Measurements from ENCODE around the gene THRB.

The THRB gene

DNA sequence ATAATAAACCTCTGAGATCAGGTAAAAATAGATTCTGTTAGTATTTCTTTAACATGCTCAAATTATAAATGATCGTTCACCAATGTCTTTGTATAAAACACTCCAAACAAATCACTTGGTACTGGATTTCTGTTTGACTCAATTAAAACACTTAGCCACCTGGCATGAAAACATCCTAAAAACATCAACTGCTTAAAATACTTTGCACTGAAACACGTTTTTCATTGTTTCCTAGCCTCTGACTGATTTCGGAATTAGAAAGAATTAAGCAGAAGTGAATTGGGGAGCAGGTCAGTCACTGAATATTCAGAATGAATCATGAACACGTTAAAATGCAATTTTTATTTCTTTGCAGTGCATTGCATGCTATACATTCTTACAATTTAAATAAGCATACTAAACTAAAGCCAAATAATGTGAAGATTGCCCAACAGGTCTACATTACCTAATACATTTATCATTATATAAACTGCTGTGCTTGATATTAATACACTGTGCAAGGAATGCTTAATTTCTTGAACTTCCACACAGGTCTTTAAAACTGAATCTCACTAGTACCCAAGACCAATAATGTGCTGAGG lies 1.6 kb downstream of the THRB start:
- in situ Hi-C loops (cut with HindIII; ENCODE audit: low sequenced_read_pairs): no loop called here

DNA sequence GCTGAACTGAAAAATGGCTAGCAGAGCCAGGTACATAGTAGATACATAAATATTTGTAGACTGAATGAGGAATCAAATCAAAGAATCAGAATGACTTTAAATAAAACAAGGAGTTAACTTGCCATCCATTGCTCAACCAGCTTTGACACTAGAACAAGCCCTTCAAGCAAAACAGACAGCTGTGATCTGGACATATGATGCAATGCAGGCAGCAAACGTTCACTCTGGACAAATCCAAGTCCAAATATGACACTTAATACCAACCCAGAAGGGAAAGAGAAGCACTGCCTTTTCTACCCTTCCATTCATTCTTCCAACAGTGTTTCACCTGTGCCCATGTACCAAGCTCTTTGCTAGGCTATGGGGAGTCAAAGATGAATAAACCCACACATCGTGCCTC lies 4.5 kb downstream of the THRB start:
- in situ Hi-C loops (cut with HindIII; ENCODE audit: low sequenced_read_pairs): no loop called here

GRCh38 chr3:24487325-24488262 lies 7.1 kb downstream of the THRB start:
- in situ Hi-C loops (cut with HindIII; ENCODE audit: low sequenced_read_pairs): no loop called here

DNA sequence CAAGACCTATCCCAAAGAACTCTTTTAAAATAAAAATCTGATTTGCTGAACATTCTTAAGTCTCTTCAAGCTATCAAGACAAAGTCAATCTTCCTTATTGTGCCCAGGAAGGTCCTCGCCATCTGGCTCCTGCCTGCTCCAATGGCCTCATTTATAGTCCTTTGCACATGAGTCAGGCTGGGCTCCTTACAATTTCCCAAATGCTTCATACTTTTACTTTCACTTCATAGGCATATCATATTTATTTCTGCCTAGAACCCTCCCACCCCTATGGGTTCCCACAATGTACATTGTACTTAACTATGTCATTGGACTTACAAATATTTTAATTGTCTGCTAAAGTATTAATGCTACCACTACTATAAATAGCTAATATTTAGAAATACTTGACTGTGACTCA lies 9.1 kb downstream of the THRB start:
- in situ Hi-C loops (cut with HindIII; ENCODE audit: low sequenced_read_pairs): no loop called here

GRCh38 chr3:24483873-24484272 lies 10.8 kb downstream of the THRB start:
- in situ Hi-C loops (cut with HindIII; ENCODE audit: low sequenced_read_pairs): no loop called here

GRCh38 chr3:24482096-24482705 lies 12.4 kb downstream of the THRB start:
- in situ Hi-C loops (cut with HindIII; ENCODE audit: low sequenced_read_pairs): no loop called here

DNA sequence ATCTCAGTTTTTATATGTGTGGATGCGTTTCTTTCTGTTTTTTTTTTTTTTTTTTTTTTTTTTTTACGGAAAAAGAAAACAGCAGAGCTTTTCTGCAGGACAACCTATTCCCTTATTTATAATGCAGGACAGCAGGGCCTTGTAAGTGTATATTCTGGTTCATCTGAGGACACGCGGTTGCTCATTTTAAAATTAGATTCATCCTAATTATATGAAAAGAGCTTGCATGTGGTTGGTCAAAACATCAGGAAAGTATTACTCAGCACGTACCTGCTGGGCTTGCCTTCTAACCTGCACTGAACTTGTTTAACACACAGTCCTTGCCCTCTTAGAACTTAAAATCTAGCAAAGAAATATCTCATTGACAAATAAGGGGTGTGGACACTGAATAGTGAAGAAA lies 13.5 kb downstream of the THRB start:
- in situ Hi-C loops (cut with HindIII; ENCODE audit: low sequenced_read_pairs): no loop called here

GRCh38 chr3:24480497-24480896 lies 14.2 kb downstream of the THRB start:
- in situ Hi-C loops (cut with HindIII; ENCODE audit: low sequenced_read_pairs): no loop called here

DNA sequence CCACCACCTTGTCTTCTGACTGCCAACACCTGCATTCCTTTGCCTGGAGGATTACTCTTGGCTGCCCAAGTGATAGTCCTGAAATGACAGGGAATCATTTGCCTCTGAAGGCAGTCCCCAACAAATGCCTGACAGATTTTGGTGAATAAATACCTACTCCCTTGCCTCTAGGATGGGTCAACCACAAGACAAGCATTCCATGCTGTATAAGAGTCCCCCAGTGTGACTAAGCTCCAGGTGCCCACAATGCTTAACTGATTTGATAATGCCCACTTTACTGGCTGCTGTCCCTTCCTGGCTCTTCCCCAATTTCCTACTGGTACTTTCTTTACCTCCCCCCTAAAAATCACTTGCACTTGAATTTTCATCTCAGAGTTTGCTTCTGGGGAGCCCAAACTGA lies 14.8 kb downstream of the THRB start:
- in situ Hi-C loops (cut with HindIII; ENCODE audit: low sequenced_read_pairs): no loop called here

GRCh38 chr3:24476871-24477656 lies 17.6 kb downstream of the THRB start:
- in situ Hi-C loops (cut with HindIII; ENCODE audit: low sequenced_read_pairs): no loop called here

DNA sequence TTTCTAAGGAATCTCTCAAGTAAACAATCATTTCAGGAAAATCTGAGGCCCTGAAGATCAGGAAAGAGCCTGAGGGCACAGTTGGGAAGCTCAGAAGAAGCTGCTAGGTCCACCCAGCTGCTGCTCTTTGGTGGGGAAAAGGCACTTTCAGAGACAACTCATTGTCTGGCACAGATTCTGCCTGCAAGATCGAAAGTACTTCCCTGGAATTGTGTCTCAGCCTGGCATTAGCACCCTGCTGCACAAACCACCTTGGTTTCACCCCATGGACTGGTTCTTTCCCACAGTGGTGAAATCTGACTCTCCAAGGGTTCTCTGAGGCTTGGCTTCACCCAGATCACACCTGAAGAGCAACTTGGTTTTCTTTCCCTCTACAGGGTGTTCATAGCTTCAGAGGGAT lies 18.7 kb downstream of the THRB start:
- in situ Hi-C loops (cut with HindIII; ENCODE audit: low sequenced_read_pairs): no loop called here

DNA sequence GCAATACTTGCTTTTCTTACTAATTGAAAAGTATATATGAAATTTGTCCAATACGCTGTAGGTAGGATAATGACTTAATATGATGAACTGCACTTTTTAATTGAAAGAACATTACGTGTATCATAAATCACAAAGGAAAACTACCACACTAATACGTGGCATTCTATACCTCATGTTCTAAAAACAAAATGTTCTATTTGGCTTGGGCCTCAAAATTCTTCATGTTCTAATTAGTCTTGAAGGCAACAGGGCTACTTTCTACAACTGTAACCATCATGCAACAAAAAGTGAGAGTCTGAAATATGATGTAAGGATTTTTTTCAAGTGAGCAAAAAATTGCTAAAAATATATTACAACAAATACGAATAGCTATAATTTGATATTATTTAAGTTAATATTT lies 19.8 kb downstream of the THRB start:
- in situ Hi-C loops (cut with HindIII; ENCODE audit: low sequenced_read_pairs): no loop called here

DNA sequence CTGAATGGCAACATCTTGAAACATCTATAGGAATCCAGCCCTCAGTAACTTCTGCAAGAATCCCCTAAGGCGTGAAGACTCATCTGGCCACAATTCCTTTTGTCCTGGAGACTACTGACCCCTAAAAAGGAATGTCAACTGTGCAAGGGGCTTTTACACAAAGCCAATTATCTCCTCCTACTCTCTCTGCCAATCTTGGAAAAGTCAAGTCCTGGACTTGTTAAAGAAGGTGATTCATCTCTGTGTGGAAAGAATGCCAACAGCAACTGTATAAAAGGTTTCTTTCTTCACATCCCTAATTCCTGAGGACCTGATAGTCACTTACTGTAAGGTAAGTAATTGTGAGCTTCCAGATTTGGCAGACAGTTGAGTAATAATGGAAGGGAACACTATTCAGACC lies 22.3 kb downstream of the THRB start:
- in situ Hi-C loops (cut with HindIII; ENCODE audit: low sequenced_read_pairs): no loop called here

GRCh38 chr3:24471486-24471885 lies 23.2 kb downstream of the THRB start:
- in situ Hi-C loops (cut with HindIII; ENCODE audit: low sequenced_read_pairs): no loop called here

DNA sequence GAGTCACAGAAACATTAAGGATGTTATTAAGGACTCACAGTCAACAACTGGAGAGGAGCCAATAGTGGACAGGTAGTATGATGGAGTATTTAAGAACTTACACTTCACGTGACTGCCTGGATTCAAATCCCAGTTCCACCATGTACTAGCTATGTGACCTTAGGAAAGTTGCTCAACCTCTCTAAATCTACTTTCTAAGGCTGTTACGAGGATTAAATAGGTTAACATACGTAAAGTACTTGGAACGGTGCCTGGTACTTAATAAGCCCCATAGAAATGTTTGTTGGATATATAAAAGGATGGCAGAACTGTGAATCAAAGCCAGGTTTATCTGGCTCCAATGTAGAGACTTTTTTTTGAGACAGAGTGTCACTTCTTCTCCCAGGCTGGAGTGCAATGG lies 24.4 kb downstream of the THRB start:
- in situ Hi-C loops (cut with HindIII; ENCODE audit: low sequenced_read_pairs): no loop called here

DNA sequence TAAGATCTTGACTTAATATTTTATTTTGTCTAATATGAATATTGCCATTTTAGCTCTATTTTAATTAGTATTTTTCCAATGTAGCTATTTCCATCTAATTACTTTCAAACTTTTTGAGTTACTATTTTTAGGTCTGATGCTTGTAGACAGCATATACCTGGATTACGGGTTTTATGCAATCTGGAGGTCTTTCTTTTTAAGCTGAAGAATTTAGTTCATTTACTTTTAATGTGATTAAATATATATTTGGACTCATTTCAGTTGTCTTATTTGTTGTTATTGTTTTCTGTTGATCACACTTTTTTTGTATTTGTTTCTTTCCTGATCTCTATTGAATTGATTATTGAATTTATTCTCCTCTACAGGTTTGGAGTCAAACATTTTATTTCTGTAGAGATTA lies 30.3 kb downstream of the THRB start:
- in situ Hi-C loops (cut with HindIII; ENCODE audit: low sequenced_read_pairs): no loop called here

DNA sequence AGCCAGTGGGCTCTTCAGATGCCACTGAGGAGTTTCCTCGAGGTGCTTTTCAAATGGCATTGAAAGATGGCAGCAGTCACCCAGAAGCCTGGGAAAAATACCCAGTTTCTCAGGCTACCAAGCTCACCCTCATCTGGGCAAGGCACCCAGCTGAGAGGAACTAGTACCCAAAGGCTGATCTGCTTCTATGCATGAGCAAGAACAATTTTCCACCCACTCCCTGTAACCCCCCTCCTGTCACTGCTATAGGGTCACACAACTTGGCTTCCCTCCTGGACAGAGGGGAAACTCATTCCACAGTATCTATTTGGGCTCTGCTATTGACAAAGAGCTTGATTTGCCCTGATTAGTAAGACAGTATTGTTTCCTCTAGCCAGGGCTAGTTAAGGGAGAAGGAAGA lies 31.9 kb downstream of the THRB start:
- in situ Hi-C loops (cut with HindIII; ENCODE audit: low sequenced_read_pairs): no loop called here

DNA sequence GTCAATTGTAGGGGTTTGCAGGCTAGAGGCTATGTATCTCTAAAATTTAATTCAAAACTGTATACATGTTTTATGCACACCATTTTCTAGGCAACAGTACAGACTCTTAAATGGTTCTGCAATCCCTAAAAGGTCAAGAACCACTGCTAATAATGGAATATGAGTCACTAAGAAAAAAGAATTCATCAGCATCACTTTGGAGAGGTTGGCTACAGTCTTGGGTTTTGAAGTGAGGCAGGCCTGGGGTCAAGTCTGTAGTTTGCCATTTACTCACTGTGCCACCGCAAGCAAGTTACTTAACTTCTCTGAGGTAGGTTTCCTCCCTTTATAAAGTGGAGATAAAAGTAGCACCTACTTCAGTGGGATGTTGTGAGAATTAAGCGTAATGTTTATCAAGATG lies 33.7 kb downstream of the THRB start:
- in situ Hi-C loops (cut with HindIII; ENCODE audit: low sequenced_read_pairs): no loop called here

DNA sequence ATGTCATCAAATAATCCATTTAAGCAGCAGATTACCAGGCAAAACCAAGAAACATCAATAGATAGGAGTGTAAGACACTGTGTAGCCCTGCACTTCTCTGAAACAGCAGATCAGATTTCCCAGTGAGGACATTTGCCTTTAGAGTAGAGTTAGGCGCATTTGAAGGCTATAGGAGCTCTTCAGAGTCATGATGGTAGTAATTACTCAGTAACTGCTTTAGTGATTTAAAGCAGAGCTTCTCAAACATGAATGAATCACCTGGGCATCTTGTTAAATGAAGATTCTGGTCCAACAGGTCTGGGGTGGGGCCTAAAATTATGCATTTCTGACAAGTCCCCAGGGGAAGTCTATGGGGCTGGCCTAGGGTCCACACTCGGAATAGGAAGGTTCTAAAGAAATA lies 36.9 kb downstream of the THRB start:
- in situ Hi-C loops (cut with HindIII; ENCODE audit: low sequenced_read_pairs): no loop called here

GRCh38 chr3:24454856-24455255 lies 39.8 kb downstream of the THRB start:
- in situ Hi-C loops (cut with HindIII; ENCODE audit: low sequenced_read_pairs): no loop called here

- in situ Hi-C loops (cut with HindIII; ENCODE audit: low sequenced_read_pairs): no loop called here
Observed at GRCh38 chr3:24454393-24454792, 40.3 kb downstream of the THRB start.
